ENCODE results near the gene ARHGAP19. TPM values are rescaled to one million over a fixed set of nuclear protein-coding genes. Genes with fewer than 3 reads are reported as not detected.

ARHGAP19 gene
- total RNA-seq, 1 experiment from 2014 or later: 33.2 TPM

DNA sequence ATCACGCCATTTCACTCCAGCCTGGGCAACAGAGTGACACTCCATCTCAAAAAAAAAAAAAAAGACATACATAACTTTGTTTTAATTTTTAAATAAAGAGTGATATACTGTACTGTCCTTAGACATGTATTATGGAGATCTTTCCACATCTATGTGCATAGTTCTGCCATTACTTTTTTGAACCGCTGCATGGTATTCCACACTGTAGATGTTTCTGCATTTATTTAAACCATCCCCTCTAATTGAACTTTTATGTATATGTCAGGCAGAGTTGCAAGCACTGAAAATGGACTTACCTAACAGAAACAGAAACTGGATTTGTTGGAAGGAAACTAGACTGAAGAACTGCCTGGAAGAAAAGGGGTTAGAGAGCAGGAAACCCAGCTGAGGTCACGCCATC lies 8.5 kb upstream of the ARHGAP19 start:
- H3T11ph ChIP-seq (ENCODE audit: low read length): no peak overlapping the region
- H3K23me2 ChIP-seq (ENCODE audit: insufficient read length, low read depth, low read length, poor library complexity, severe bottlenecking): no peaks in the 10 kb centered on the region
- H2BK15ac ChIP-seq (ENCODE audit: low read depth, low read length): no peak overlapping the region
- H3K27me3 Mint-ChIP-seq (ENCODE audit: low read depth): no peaks in the 10 kb centered on the region; the same call in 1 of the 2 replicates
- H2BK120ac ChIP-seq (ENCODE audit: low read depth, low read length, poor library complexity, severe bottlenecking): no peak overlapping the region
- H3K4me1 Mint-ChIP-seq: peaks cover 0 to 5% of the 10 kb centered on the region in 2 experiments; a peak in 1 of 4 replicates
- H2BK20ac ChIP-seq (ENCODE audit: low read depth, low read length, poor library complexity, severe bottlenecking): no peak overlapping the region
- no peak overlapping the region for H3K27ac ChIP-seq (ENCODE audit: insufficient read length, low read depth, low read length)
- no peak overlapping the region for H4K5ac ChIP-seq (ENCODE audit: insufficient read length, low read depth, low read length)
- no peak for DNase-seq
- no peak overlapping the region for H3K27ac Mint-ChIP-seq
- no peak overlapping the region for H2BK5ac ChIP-seq (ENCODE audit: insufficient read length, low read length)
- no peak overlapping the region for H3K56ac ChIP-seq (ENCODE audit: insufficient read length, low read depth, low read length)
- H4K20me1 ChIP-seq (ENCODE audit: control insufficient read depth, insufficient read depth, insufficient read length): no peaks in the 10 kb centered on the region
- H3K18ac ChIP-seq (ENCODE audit: insufficient read length, low read depth, low read length): no peak overlapping the region
- no peaks in the 10 kb centered on the region for H3K79me1 ChIP-seq (ENCODE audit: insufficient read depth, low read depth, low read length, poor library complexity, severe bottlenecking)
- H2AFZ ChIP-seq (ENCODE audit: low read length): no peak overlapping the region
- H3K9ac ChIP-seq (ENCODE audit: extremely low read depth, insufficient read length, low read length): no peak overlapping the region
- H3K9me3 Mint-ChIP-seq: no peaks in the 10 kb centered on the region
- no peaks in the 10 kb centered on the region for H3K79me2 ChIP-seq (ENCODE audit: insufficient read depth, low read length)
- no peak overlapping the region for H2AK5ac ChIP-seq (ENCODE audit: insufficient read length, low read length)
- no peaks in the 10 kb centered on the region for H3K27me3 ChIP-seq (ENCODE audit: insufficient read depth, low read length)
- H3K23ac ChIP-seq (ENCODE audit: insufficient read length, low read depth, low read length): no peak overlapping the region
- WGBS (ENCODE audit: extremely low coverage, insufficient read length, low lambda C conversion rate): no CpG with 5 or more reads among the region's 3 CpGs
- H3K4ac ChIP-seq (ENCODE audit: low read depth, low read length): no peak overlapping the region
- H3K4me2 ChIP-seq (ENCODE audit: insufficient read depth, insufficient read length, low read length): no peak overlapping the region
- H3K36me3 Mint-ChIP-seq (ENCODE audit: insufficient read depth in 1 of 3, low read depth in 3 of 3): no peaks in the 10 kb centered on the region
- no peak overlapping the region for H4K8ac ChIP-seq (replicated peaks; ENCODE audit: insufficient read length, low read depth, low read length)
- no peak overlapping the region for H4K91ac ChIP-seq (ENCODE audit: insufficient read length, low read depth, low read length)
- TF ChIP-seq, protein P1, sequence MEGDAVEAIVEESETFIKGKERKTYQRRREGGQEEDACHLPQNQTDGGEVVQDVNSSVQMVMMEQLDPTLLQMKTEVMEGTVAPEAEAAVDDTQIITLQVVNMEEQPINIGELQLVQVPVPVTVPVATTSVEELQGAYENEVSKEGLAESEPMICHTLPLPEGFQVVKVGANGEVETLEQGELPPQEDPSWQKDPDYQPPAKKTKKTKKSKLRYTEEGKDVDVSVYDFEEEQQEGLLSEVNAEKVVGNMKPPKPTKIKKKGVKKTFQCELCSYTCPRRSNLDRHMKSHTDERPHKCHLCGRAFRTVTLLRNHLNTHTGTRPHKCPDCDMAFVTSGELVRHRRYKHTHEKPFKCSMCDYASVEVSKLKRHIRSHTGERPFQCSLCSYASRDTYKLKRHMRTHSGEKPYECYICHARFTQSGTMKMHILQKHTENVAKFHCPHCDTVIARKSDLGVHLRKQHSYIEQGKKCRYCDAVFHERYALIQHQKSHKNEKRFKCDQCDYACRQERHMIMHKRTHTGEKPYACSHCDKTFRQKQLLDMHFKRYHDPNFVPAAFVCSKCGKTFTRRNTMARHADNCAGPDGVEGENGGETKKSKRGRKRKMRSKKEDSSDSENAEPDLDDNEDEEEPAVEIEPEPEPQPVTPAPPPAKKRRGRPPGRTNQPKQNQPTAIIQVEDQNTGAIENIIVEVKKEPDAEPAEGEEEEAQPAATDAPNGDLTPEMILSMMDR (conservative IDR thresholded peaks at IDR 0.05): no peak
- no peaks in the 10 kb centered on the region for H3K9me3 ChIP-seq (ENCODE audit: control insufficient read depth, low read depth, low read length)
- no peak overlapping the region for H3K14ac ChIP-seq (ENCODE audit: insufficient read depth, low read length)
- H2BK12ac ChIP-seq (ENCODE audit: insufficient read length, low read depth, low read length): no peak overlapping the region
- no peaks in the 10 kb centered on the region for H3K4me1 ChIP-seq (ENCODE audit: insufficient read depth, low read length)
- H3K4me3 Mint-ChIP-seq: no peak overlapping the region
